IMR-90 (cell line): ENCODE data around the gene GNA15. TPM values are rescaled to one million over a fixed set of nuclear protein-coding genes. Genes with fewer than 3 reads are reported as not detected.

Experiments
- ATAC-seq: fragments of 200-7000 bp; cut with Tn5 transposase; 2 replicates; pipeline ENCODE4 v1.9.1; 2020; ENCODE audit warnings: low read depth, mild to moderate bottlenecking, moderate library complexity
- BruUV-seq: library from RNA; stranded (reverse); fragments of 400-500 nt; replicated peaks from 2 replicates; lab custom pipeline; 2021; lab: Mats Ljungman, UMichigan
- CTCF ChIA-PET: fragments of 300-600 bp; formaldehyde crosslinking; extraction: SDS; loops from one replicate; lab custom pipeline; 2021; ENCODE audit warnings: antibody characterized with exemption; lab: Yijun Ruan, JAX
- POLR2A ChIA-PET: fragments of 300-600 bp; sonication (Branson Sonifier 250); formaldehyde crosslinking; loops from one replicate; lab custom pipeline; 2022; ENCODE audit warnings: antibody characterized with exemption; ENCODE audit not compliant: unreplicated experiment; lab: Charles Lee
- DNase-seq: peaks from one replicate; pipeline ENCODE4 v3.0.0; 2013
- H2AFZ ChIP-seq: replicated peaks from 2 replicates; pipeline ENCODE3; 2013; ENCODE audit warnings: low read length, mild to moderate bottlenecking; ENCODE audit not compliant: poor library complexity
- H2AK5ac ChIP-seq: 2 replicates; pipeline ENCODE4 v1.6.1; 2013; ENCODE audit warnings: low read depth, low read length, inconsistent platforms
- H2AK9ac ChIP-seq: replicated peaks from 2 replicates; pipeline ENCODE3; 2013; ENCODE audit warnings: mild to moderate bottlenecking, low read depth, low read length, moderate library complexity; ENCODE audit not compliant: poor library complexity
- H2BK120ac ChIP-seq: 2 replicates; pipeline ENCODE4 v1.6.1; 2013; ENCODE audit warnings: low read depth, low read length, inconsistent platforms
- H2BK15ac ChIP-seq: 3 replicates; pipeline ENCODE4 v1.6.1; 2013; ENCODE audit warnings: low read depth, low read length, inconsistent platforms
- H2BK20ac ChIP-seq: 2 replicates; pipeline ENCODE4 v1.6.1; 2013; ENCODE audit warnings: low read depth, mild to moderate bottlenecking, inconsistent platforms, low read length, moderate library complexity
- H2BK5ac ChIP-seq: 2 replicates; pipeline ENCODE4 v1.6.1; 2013; ENCODE audit warnings: mild to moderate bottlenecking, low read depth, low read length, inconsistent platforms; ENCODE audit not compliant: poor library complexity, severe bottlenecking
- H3K14ac ChIP-seq: replicated peaks from 2 replicates; pipeline ENCODE4 v1.6.1; 2013; ENCODE audit warnings: low read depth, low read length, inconsistent platforms
- H3K18ac ChIP-seq: 2 replicates; pipeline ENCODE4 v1.6.1; 2013; ENCODE audit warnings: low read depth, low read length, control low read depth
- H3K23ac ChIP-seq: 2 replicates; pipeline ENCODE4 v1.6.1; 2013; ENCODE audit warnings: low read depth, low read length, inconsistent platforms
- H3K27ac ChIP-seq: 2 replicates; pipeline ENCODE4 v1.5.1; 2013; ENCODE audit warnings: mild to moderate bottlenecking, control low read depth, low read length; ENCODE audit not compliant: insufficient read depth
- H3K27me3 ChIP-seq: 2 replicates; pipeline ENCODE4 v1.6.1; 2013; ENCODE audit warnings: low read length; ENCODE audit not compliant: control insufficient read depth, insufficient read depth
- H3K36me3 ChIP-seq: 2 replicates; pipeline ENCODE4 v1.6.1; 2013; ENCODE audit warnings: low read length, mixed read lengths; ENCODE audit not compliant: control insufficient read depth, insufficient read depth
- H3K4ac ChIP-seq: 2 replicates; pipeline ENCODE4 v1.6.1; 2013; ENCODE audit warnings: low read depth, low read length, inconsistent platforms
- H3K4me1 ChIP-seq: 2 replicates; pipeline ENCODE4 v1.6.1; 2013; ENCODE audit warnings: low read length, mixed read lengths; ENCODE audit not compliant: control insufficient read depth, insufficient read depth
- H3K4me2 ChIP-seq: 2 replicates; pipeline ENCODE4 v1.6.1; 2013; ENCODE audit warnings: low read depth, mild to moderate bottlenecking, control low read depth, low read length, moderate library complexity
- H3K4me3 ChIP-seq: 2 replicates; pipeline ENCODE4 v1.5.1; 2013; ENCODE audit warnings: low read depth, mild to moderate bottlenecking, control low read depth, low read length, moderate library complexity; ENCODE audit not compliant: insufficient read depth
- H3K56ac ChIP-seq: 2 replicates; pipeline ENCODE4 v1.6.1; 2013; ENCODE audit warnings: low read length, inconsistent platforms; ENCODE audit not compliant: insufficient read depth; ENCODE audit errors: extremely low read depth
- H3K79me1 ChIP-seq, 2 experiments: 2 replicates each; pipeline ENCODE4 v1.6.1; 2013; ENCODE audit warnings: low read length in 2 of 2, inconsistent platforms in 1 of 2, low read depth in 1 of 2
- H3K9ac ChIP-seq: 2 replicates; pipeline ENCODE4 v1.6.1; 2013; ENCODE audit warnings: low read depth, low read length, control low read depth
- H3K9me1 ChIP-seq: 2 replicates; pipeline ENCODE4 v1.6.1; 2013; ENCODE audit warnings: low read length, inconsistent platforms; ENCODE audit not compliant: insufficient read depth
- H3K9me3 ChIP-seq: 2 replicates; pipeline ENCODE4 v1.6.1; 2013; ENCODE audit warnings: low read length; ENCODE audit not compliant: control insufficient read depth, insufficient read depth
- H4K20me1 ChIP-seq: 2 replicates; pipeline ENCODE4 v1.6.1; 2013; ENCODE audit warnings: low read length, inconsistent platforms; ENCODE audit not compliant: insufficient read depth
- H4K5ac ChIP-seq: 2 replicates; pipeline ENCODE4 v1.6.1; 2013; ENCODE audit warnings: mild to moderate bottlenecking, low read depth, low read length, control low read depth
- H4K8ac ChIP-seq, 2 experiments: 2 replicates each; pipeline ENCODE4 v1.6.1; 2013; ENCODE audit warnings: low read depth in 2 of 2, low read length in 2 of 2, control low read depth in 1 of 2, inconsistent platforms in 1 of 2
- H4K91ac ChIP-seq: 2 replicates; pipeline ENCODE4 v1.6.1; 2013; ENCODE audit warnings: low read depth, low read length, inconsistent platforms; ENCODE audit not compliant: insufficient read depth
- BHLHE40 ChIP-seq: fragments of 150-350 bp; IDR thresholded peaks from 2 replicates; pipeline ENCODE4 v1.6.1; 2016; ENCODE audit warnings: mild to moderate bottlenecking, low read depth, low read length
- CEBPB ChIP-seq: IDR thresholded peaks from 2 replicates; pipeline ENCODE4 v1.6.1; 2012; ENCODE audit warnings: low read depth, low read length, improper control_type of control experiment
- CHD1 ChIP-seq: IDR thresholded peaks from 2 replicates; pipeline ENCODE4 v1.6.1; 2012; ENCODE audit warnings: low read depth, low read length, improper control_type of control experiment
- ELK1 ChIP-seq: fragments of 150-350 bp; IDR thresholded peaks from 2 replicates; pipeline ENCODE4 v1.6.1; 2016; ENCODE audit warnings: low read depth, mild to moderate bottlenecking, low read length, moderate library complexity, borderline replicate concordance
- FOS ChIP-seq: fragments of 150-350 bp; IDR thresholded peaks from 2 replicates; pipeline ENCODE4 v1.6.1; 2016; ENCODE audit warnings: low read depth, low read length
- MAFK ChIP-seq: IDR thresholded peaks from 2 replicates; pipeline ENCODE4 v1.6.1; 2012; ENCODE audit warnings: low read depth, low read length, improper control_type of control experiment
- MAZ ChIP-seq: IDR thresholded peaks from 2 replicates; pipeline ENCODE4 v1.6.1; 2012; ENCODE audit warnings: low read depth, mild to moderate bottlenecking, low read length, improper control_type of control experiment, moderate library complexity, borderline replicate concordance
- MXI1 ChIP-seq: IDR thresholded peaks from 2 replicates; pipeline ENCODE4 v1.6.1; 2012; ENCODE audit warnings: low read depth, mild to moderate bottlenecking, low read length, moderate library complexity, borderline replicate concordance
- NFE2L2 ChIP-seq: fragments of 150-350 bp; IDR thresholded peaks from 2 replicates; pipeline ENCODE4 v1.6.1; 2016; ENCODE audit warnings: low read depth, mild to moderate bottlenecking, low read length
- POLR2A ChIP-seq: IDR thresholded peaks from 2 replicates; pipeline ENCODE4 v1.6.1; 2012; ENCODE audit warnings: mild to moderate bottlenecking, low read depth, low read length
- RCOR1 ChIP-seq: IDR thresholded peaks from 2 replicates; pipeline ENCODE4 v1.6.1; 2012; ENCODE audit warnings: mild to moderate bottlenecking, low read length, improper control_type of control experiment; ENCODE audit not compliant: insufficient replicate concordance
- RFX5 ChIP-seq: IDR thresholded peaks from 2 replicates; pipeline ENCODE4 v1.8.0; 2012; ENCODE audit warnings: low read depth, mild to moderate bottlenecking, low read length, moderate library complexity
- SMC3 ChIP-seq: fragments of 150-350 bp; IDR thresholded peaks from 2 replicates; pipeline ENCODE4 v1.6.1; 2016; ENCODE audit warnings: low read depth, mild to moderate bottlenecking, antibody characterized with exemption, low read length, moderate library complexity
- USF2 ChIP-seq: fragments of 150-350 bp; IDR thresholded peaks from 2 replicates; pipeline ENCODE4 v1.6.1; 2017; ENCODE audit warnings: mild to moderate bottlenecking, antibody characterized with exemption, low read length, low read depth
- WGBS, 2 experiments: methylation state at CpG; one replicate each; pipeline versions ENCODE4 v1.1.5 to v1.1.7; 2013; ENCODE audit warnings: missing lambda C conversion rate in 2 of 2; ENCODE audit not compliant: insufficient read length in 1 of 2; ENCODE audit errors: extremely low coverage in 2 of 2; 5-methylcytosine and 5-hydroxymethylcytosine counted together
- dilution Hi-C: fragments of 300-500 bp; cut with HindIII; formaldehyde crosslinking; loops from one replicate; pipeline ENCODE4 v1.14.3; 2018; ENCODE audit warnings: low sequenced_read_pairs; ENCODE audit not compliant: unreplicated experiment
- in situ Hi-C: fragments of 300-500 bp; cut with MboI; formaldehyde crosslinking; loops from 3 replicates; pipeline ENCODE4 v1.14.3; 2019; ENCODE audit warnings: low sequenced_read_pairs, inconsistent platforms, mixed read lengths
- intact Hi-C: fragments of 100-400 bp; cut with micrococcal nuclease; formaldehyde crosslinking; loops from 2 replicates; pipeline ENCODE4 v1.10.0; 2022
- polyA plus RNA-seq, 3 experiments: library from polyadenylated mRNA; depleted of rRNA; stranded (reverse); fragments of >200 nt; gene quantifications; 2 replicates each; pipeline ENCODE4 v1.2.3, GENCODE V29; 2012; ENCODE audit warnings: low replicate concordance in 1 of 3
- total RNA-seq: library from RNA; depleted of rRNA; stranded (reverse); fragments of >200 nt; gene quantifications from 2 replicates; pipeline ENCODE4 v1.2.3, GENCODE V29; 2012

The GNA15 gene
- total and polyA plus RNA-seq, 2 of the 4 experiments (the other 2 are of a cell fraction): 0.18 TPM; not detected in 1

- peaks cover 54% of the 10 kb centered on the region for H4K20me1 ChIP-seq
- no peak overlapping the region for H2BK120ac ChIP-seq
- TF ChIP-seq USF2 (no peak), ELK1 (no peak), MAFK (no peak), NFE2L2 (no peak), MXI1 (no peak), RFX5 (no peak), FOS (no peak), BHLHE40 (no peak), CEBPB (no peak), CHD1 (no peak), RCOR1 (no peak), POLR2A (no peak), MAZ (no peak), SMC3 (no peak)
- H3K9ac ChIP-seq: no peak overlapping the region
- dilution Hi-C loops: no loop called here
- H3K56ac ChIP-seq: no peak overlapping the region
- H3K79me1 ChIP-seq: peaks cover 5 to 64% of the 10 kb centered on the region in 2 experiments; a peak in 2 of 4 replicates
- no peak overlapping the region for H3K23ac ChIP-seq
- H2BK20ac ChIP-seq: no peak overlapping the region
- no peak overlapping the region for H2BK15ac ChIP-seq
- ChIA-PET CTCF (no interaction called here), POLR2A (no interaction called here)
- DNase-seq (no peak), ATAC-seq (no peak)
- no peak overlapping the region for H3K4me2 ChIP-seq
- no peak overlapping the region for H3K4ac ChIP-seq
- peaks cover under 1% of the 10 kb centered on the region; the same call in 1 of the 2 replicates for H3K9me1 ChIP-seq
- H3K9me3 ChIP-seq: no peaks in the 10 kb centered on the region
- no peak overlapping the region for H3K4me3 ChIP-seq
- H4K8ac ChIP-seq: no peak overlapping the region
- WGBS, 2 experiments: 93% methylated on average over 3 of the region's 28 CpGs; no CpG with 5 or more reads in 1 of the 2 experiments
- H3K27me3 ChIP-seq: no peaks in the 10 kb centered on the region
- H3K36me3 ChIP-seq: peaks cover 17% of the 10 kb centered on the region
- no TSS peak for BruUV-seq
- no peak overlapping the region for H2AFZ ChIP-seq
- H3K18ac ChIP-seq: no peak overlapping the region
- no peak overlapping the region for H2AK5ac ChIP-seq
- in situ Hi-C loops: no loop called here
- no peak overlapping the region for H4K91ac ChIP-seq
- H2BK5ac ChIP-seq: no peak overlapping the region
- intact Hi-C loops: no loop called here
- no peak overlapping the region for H3K14ac ChIP-seq
- no peak overlapping the region for H2AK9ac ChIP-seq
- H3K4me1 ChIP-seq: peaks cover 9% of the 10 kb centered on the region
- H3K27ac ChIP-seq: no peak overlapping the region
- H4K5ac ChIP-seq: no peak overlapping the region
These were observed 54.1 kb downstream of the GNA15 start for GRCh38 chr19:3189702-3190469.
